Activated naive CD4-positive, alpha-beta T cell treated with Interleukin-2 at 50 U/mL for 16 hours (primary cell): ENCODE results near the gene FASTKD2.
A peak's percentile ranks its signal among the peaks of the same experiment; 100 is the strongest.

Experiments
- DNase-seq: peaks from one replicate; pipeline ENCODE4 v3.0.0-alpha.2; 2020

FASTKD2 gene

GRCh38 chr2:206765242-206766056 is at the start of gene FASTKD2, which contains the start of gene MDH1B:
FASTKD2 (plus strand) TSS chr2:206765606; CDS start chr2:206766694, 1,088 bp downstream.
MDH1B (minus strand) TSS chr2:206765328; CDS start chr2:206765271, 57 bp downstream.
- DNase-seq, result peak; percentile 86

GRCh38 chr2:206716623-206717022 is 48.8 kb upstream of the FASTKD2 start:
- DNase-seq, result no peak

- no peak for DNase-seq
Observed at GRCh38 chr2:206718296-206718695, 47.1 kb upstream of the FASTKD2 start, which contains the start of gene DYTN. DYTN (minus strand) TSS chr2:206718396; CDS start chr2:206718279, 117 bp downstream.

GRCh38 chr2:206721256-206721920 is 44.0 kb upstream of the FASTKD2 start:
- no peak for DNase-seq

GRCh38 chr2:206723288-206723687 is 42.1 kb upstream of the FASTKD2 start:
- no peak for DNase-seq

- DNase-seq, result no peak
Observed at GRCh38 chr2:206727287-206727686, 38.1 kb upstream of the FASTKD2 start.

- no peak for DNase-seq
Observed at GRCh38 chr2:206728277-206729199, 36.9 kb upstream of the FASTKD2 start.

GRCh38 chr2:206733341-206733740 is 32.1 kb upstream of the FASTKD2 start:
- DNase-seq, result no peak

- no peak for DNase-seq
Observed at GRCh38 chr2:206736935-206737334, 28.5 kb upstream of the FASTKD2 start.

GRCh38 chr2:206739271-206739670 is 26.1 kb upstream of the FASTKD2 start:
- DNase-seq, result no peak

GRCh38 chr2:206740800-206741199 is 24.6 kb upstream of the FASTKD2 start:
- DNase-seq, result no peak

- no peak for DNase-seq
Observed at GRCh38 chr2:206756816-206757215, 8.6 kb upstream of the FASTKD2 start.

- DNase-seq, result no peak
Observed at GRCh38 chr2:206764673-206765241, 649 bp upstream of the FASTKD2 start.

- DNase-seq, result no peak
Observed at GRCh38 chr2:206766057-206766930, 888 bp downstream of the FASTKD2 start.

GRCh38 chr2:206774871-206775270 is 9.5 kb downstream of the FASTKD2 start:
- no peak for DNase-seq

- DNase-seq, result no peak
Observed at GRCh38 chr2:206776432-206776831, 11.0 kb downstream of the FASTKD2 start.

GRCh38 chr2:206780671-206781070 is 15.3 kb downstream of the FASTKD2 start:
- no peak for DNase-seq

- DNase-seq, result no peak
Observed at GRCh38 chr2:206783718-206784117, 18.3 kb downstream of the FASTKD2 start.

GRCh38 chr2:206784559-206785353 is 19.4 kb downstream of the FASTKD2 start:
- DNase-seq, result no peak

- no peak for DNase-seq
Observed at GRCh38 chr2:206790311-206790935, 25.0 kb downstream of the FASTKD2 start.
